ENCODE measurements around the gene PHTF2.

Gene PHTF2

DNA sequence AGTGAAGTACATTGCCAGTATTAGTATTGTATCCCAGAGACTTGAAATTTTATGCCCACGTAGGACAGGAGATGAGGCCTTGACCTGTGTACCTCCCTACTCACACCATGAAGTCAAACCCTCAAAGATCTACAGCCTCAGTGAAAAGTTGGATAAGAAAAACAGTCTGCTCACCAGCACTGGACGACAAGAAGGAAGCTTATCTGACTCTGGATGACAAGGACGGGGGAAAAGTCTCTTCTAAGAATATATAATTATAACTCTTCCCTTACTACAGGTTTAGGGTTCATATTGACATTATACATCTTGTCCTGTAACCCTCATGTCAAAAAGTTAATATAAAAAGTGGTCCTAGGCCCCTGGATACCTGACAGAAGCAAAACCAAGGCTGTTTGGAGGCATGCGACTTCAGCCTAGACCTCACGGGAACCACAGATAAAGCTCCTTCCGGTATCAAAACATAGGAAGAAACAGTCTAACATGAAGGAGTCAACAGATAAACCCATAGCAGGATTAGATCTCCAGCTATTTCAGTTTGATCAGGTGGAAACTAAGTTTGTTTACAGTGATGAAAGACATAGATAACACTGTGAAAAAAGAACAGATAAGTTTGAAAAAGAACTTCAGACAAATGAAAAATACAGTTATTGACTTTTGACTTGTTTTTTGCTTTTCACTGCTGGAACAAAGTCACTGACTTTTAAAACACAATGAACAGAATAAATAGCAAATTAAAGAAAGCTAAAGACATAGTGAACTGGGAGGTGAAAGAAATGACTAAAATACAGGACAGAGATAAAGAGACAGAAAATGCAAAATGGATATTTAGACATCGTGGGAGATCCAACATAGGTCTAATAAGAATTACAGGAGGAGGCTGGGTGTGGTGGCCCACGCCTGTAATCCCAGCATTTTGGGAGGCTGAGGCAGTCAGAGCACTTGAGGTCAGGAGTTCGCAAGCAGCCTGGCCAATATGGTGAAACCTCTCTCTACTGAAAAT lies 145.9 kb downstream of the PHTF2 start:
- DNase-seq (ENCODE audit: extremely low read depth, insufficient read length): no peak
- no peak for TF ChIP-seq CTCF (IDR thresholded peaks at IDR 0.05; ENCODE audit: insufficient read depth, low read length, poor library complexity, severe bottlenecking)
- no peak overlapping the region for H3K4me3 ChIP-seq (replicated peaks; ENCODE audit: low read depth, low read length)
- no peaks in the 10 kb centered on the region; the same call in 1 of the 2 replicates for H3K36me3 ChIP-seq (ENCODE audit: control insufficient read depth, insufficient read depth, low read length)
- H3K27me3 ChIP-seq (replicated peaks; ENCODE audit: control insufficient read depth, insufficient read depth, low read length): no peaks in the 10 kb centered on the region

DNA sequence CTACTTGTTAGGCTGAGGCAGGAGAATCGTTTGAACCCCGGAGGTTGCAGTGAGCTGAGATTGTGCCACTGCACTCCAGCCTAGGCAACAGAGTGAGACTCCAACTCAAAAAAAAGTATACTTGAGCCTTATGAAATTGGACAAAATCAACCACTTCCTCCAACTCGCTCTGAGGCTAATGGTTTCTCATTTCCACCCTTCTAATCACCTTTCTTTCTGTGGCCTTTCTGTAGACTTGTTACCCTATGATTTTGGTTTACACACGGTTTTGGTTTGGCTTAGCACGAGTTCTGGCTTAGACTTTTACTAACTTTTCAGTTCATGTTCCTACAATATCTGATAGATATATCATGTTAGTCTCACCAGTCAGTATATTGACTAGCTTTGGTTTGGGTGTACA lies 152.0 kb downstream of the PHTF2 start:
- no peak for TF ChIP-seq CTCF (IDR thresholded peaks at IDR 0.05; ENCODE audit: insufficient read depth, low read length, poor library complexity, severe bottlenecking)
- no peaks in the 10 kb centered on the region for H3K27me3 ChIP-seq (replicated peaks; ENCODE audit: control insufficient read depth, insufficient read depth, low read length)
- no peaks in the 10 kb centered on the region for H3K36me3 ChIP-seq (ENCODE audit: control insufficient read depth, insufficient read depth, low read length)
- H3K4me3 ChIP-seq (replicated peaks; ENCODE audit: low read depth, low read length): no peak overlapping the region
- no peak for DNase-seq (ENCODE audit: extremely low read depth, insufficient read length)

GRCh38 chr7:77954773-77955555 lies 156.4 kb downstream of the PHTF2 start:
- no peak overlapping the region for H3K4me3 ChIP-seq (replicated peaks; ENCODE audit: low read depth, low read length)
- no peak for DNase-seq (ENCODE audit: extremely low read depth, insufficient read length)
- no peaks in the 10 kb centered on the region for H3K27me3 ChIP-seq (replicated peaks; ENCODE audit: control insufficient read depth, insufficient read depth, low read length)
- no peaks in the 10 kb centered on the region for H3K36me3 ChIP-seq (ENCODE audit: control insufficient read depth, insufficient read depth, low read length)
- TF ChIP-seq CTCF (IDR thresholded peaks at IDR 0.05; ENCODE audit: insufficient read depth, low read length, poor library complexity, severe bottlenecking): no peak

- TF ChIP-seq CTCF (IDR thresholded peaks at IDR 0.05; ENCODE audit: insufficient read depth, low read length, poor library complexity, severe bottlenecking): no peak
- H3K36me3 ChIP-seq (ENCODE audit: control insufficient read depth, insufficient read depth, low read length): no peaks in the 10 kb centered on the region
- no peak overlapping the region for H3K4me3 ChIP-seq (replicated peaks; ENCODE audit: low read depth, low read length)
- H3K27me3 ChIP-seq (replicated peaks; ENCODE audit: control insufficient read depth, insufficient read depth, low read length): no peaks in the 10 kb centered on the region
- no peak for DNase-seq (ENCODE audit: extremely low read depth, insufficient read length)
Measured at GRCh38 chr7:77958436-77958835, 159.9 kb downstream of the PHTF2 start.

- no peak overlapping the region for H3K4me3 ChIP-seq (replicated peaks; ENCODE audit: low read depth, low read length)
- H3K36me3 ChIP-seq (ENCODE audit: control insufficient read depth, insufficient read depth, low read length): no peaks in the 10 kb centered on the region
- H3K27me3 ChIP-seq (replicated peaks; ENCODE audit: control insufficient read depth, insufficient read depth, low read length): no peaks in the 10 kb centered on the region
- no peak for DNase-seq (ENCODE audit: extremely low read depth, insufficient read length)
- no peak for TF ChIP-seq CTCF (IDR thresholded peaks at IDR 0.05; ENCODE audit: insufficient read depth, low read length, poor library complexity, severe bottlenecking)
Measured at GRCh38 chr7:77959080-77959479, 160.5 kb downstream of the PHTF2 start.
